HG02588 (cell line): ENCODE measurements around the gene OTUD4.
A peak's percentile ranks its signal among the peaks of the same experiment; 100 is the strongest.
"Not testable (repeated sequence)": the region's sequence is repeated elsewhere in the genome, so short reads cannot be mapped to it uniquely, and the experiment has no call there.

Experiments
- ATAC-seq: cut with Tn5 transposase; IDR thresholded peaks from one replicate; pipeline ENCODE4 v1.9.1; 2021; ENCODE audit warnings: mild to moderate bottlenecking, moderate library complexity; ENCODE audit not compliant: unreplicated experiment

The OTUD4 gene, protein sequence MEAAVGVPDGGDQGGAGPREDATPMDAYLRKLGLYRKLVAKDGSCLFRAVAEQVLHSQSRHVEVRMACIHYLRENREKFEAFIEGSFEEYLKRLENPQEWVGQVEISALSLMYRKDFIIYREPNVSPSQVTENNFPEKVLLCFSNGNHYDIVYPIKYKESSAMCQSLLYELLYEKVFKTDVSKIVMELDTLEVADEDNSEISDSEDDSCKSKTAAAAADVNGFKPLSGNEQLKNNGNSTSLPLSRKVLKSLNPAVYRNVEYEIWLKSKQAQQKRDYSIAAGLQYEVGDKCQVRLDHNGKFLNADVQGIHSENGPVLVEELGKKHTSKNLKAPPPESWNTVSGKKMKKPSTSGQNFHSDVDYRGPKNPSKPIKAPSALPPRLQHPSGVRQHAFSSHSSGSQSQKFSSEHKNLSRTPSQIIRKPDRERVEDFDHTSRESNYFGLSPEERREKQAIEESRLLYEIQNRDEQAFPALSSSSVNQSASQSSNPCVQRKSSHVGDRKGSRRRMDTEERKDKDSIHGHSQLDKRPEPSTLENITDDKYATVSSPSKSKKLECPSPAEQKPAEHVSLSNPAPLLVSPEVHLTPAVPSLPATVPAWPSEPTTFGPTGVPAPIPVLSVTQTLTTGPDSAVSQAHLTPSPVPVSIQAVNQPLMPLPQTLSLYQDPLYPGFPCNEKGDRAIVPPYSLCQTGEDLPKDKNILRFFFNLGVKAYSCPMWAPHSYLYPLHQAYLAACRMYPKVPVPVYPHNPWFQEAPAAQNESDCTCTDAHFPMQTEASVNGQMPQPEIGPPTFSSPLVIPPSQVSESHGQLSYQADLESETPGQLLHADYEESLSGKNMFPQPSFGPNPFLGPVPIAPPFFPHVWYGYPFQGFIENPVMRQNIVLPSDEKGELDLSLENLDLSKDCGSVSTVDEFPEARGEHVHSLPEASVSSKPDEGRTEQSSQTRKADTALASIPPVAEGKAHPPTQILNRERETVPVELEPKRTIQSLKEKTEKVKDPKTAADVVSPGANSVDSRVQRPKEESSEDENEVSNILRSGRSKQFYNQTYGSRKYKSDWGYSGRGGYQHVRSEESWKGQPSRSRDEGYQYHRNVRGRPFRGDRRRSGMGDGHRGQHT

DNA sequence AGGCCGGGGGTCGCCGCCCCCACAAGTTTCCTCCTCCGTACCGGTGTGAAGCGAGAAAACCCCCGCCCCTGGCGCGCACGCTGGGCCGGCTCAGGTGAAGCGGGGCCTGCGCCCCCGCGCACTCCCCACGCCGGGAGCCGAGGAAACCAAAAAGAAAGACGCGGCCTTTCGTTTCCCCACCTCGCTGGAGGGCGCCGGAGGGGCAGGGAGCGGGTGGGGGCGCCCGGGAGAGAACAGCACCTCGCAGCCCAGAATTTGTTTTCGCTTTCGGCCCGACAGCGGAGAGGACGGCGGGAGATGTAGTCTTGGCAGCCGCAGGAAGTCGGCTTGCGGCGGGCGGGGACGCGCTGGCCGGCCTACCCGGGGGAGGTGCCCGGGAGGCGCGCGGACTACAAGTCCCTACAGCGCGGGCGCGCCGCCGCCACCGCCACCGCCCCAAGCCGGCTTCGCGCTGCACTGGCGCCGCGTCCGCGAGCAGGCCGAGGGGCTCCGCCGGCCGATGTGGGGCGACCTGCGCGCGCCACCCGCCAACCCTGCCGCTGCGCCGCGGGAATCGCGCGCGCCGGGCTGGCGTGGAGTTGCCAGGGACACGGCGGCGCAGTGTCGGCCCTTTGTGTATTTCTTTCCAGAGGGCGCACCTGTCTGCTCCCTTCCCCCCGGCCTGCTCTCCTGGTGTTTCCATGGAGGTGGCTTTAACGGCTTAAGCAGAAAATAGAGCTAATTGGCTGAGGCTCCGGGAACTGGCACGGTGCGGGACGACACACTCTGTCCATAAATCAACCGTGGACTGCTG lies at the start of gene OTUD4:
TSS of gene OTUD4 (minus strand) at position 292 of the 793 bp plus-strand sequence. CDS start 616 bp downstream, outside the sequence.
- peak; percentile 73 for ATAC-seq

DNA sequence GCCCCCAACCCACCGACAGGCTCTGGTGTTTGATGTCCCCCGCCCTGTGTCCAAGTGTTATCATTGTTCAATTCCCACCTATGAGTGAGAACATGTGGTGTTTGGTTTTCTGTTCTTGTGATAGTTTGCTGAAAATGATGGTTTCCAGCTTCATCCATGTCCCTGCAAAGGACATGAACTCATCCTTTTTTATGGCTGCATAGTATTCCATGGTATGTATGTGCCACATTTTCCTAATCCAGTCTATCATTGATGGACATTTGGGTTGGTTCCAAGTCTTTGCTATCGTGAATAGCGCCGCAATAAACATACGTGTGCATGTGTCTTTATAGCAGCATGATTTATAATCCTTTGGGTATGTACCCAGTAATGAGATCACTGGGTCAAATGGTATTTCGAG lies 42.8 kb upstream of the OTUD4 start:
- ATAC-seq, result not testable (repeated sequence)

GRCh38 chr4:145221529-145221928 lies 41.1 kb upstream of the OTUD4 start:
- ATAC-seq, result not testable (repeated sequence)

- ATAC-seq, result no peak
Measured at GRCh38 chr4:145219090-145219489, 38.7 kb upstream of the OTUD4 start.

DNA sequence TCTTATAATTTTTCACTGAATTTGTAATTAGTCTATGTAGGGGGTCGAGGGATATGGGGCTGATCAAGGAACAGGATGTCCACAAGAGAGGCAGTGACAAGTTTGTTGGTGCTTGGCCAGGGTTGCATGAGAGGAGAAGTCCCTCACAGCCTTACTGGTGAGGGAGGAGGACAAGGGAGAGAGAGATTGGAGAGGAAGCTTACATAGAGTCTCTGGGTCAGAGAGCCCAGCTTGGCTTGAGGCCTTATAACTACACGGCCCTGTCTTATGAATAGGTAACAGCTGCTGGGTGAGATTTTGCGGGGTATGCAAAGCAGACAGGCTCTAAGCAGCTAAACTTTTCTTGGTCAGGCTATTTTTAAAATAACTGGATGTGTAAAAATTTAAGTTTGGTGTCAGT lies 37.9 kb upstream of the OTUD4 start:
- ATAC-seq, result peak; percentile 95

DNA sequence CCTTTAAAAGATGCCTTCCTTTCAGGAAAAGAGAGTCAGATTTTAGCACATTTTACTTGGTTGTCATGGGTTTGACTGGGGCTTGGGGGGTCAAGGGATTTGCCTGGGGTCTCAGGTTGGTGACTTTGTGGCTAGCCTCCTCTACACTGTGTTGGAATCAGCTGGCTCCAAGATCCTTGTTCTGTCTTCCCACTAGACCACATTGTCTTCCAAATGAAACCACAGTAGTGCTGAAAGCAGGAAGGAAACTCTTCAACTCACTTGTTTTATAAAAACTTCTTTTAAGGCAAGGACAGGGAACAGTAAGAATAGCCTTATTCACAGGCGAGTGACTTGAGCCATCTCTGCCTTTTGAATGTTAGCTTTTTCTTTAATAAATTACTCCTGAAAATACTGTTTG lies 37.0 kb upstream of the OTUD4 start:
- no peak for ATAC-seq

DNA sequence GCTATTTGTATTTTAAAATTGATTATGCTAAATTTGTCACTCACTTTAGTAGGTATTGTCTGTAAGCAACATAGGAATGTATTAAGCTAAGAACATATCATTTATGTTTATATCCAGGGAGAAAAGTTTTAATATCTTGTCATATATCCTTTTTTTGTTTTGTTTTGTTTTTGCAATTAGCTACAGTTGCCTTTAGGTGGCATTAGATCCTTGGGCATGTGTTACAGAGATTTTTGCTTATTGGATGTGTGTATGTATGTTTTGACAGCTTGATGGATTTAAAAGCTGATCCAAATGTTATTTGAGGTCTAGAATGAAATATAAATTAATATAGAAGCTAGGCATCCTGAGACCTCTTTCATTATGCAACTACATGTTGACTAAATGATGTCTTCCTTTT lies 36.1 kb upstream of the OTUD4 start:
- ATAC-seq, result no peak

GRCh38 chr4:145213245-145213644 lies 32.9 kb upstream of the OTUD4 start:
- ATAC-seq, result no peak

DNA sequence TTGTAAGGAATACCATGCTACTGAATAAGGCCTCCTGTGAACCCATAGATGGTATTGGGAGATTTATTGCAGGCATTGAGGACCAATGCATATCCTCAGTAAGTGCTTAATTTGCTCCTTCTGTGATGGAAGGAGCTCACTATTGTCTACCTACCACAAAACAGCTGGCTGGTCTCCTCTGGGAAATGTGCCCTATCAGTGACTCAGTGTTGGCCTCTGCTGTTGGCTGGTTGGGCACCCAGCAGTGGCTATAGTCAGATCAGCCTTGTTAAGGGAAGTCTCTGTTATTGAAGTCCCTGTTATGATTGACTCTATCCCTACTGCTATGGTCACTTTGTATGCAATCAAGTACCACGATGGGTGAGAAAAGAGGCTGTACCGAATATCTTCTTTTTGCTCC lies 27.5 kb upstream of the OTUD4 start:
- ATAC-seq, result no peak

DNA sequence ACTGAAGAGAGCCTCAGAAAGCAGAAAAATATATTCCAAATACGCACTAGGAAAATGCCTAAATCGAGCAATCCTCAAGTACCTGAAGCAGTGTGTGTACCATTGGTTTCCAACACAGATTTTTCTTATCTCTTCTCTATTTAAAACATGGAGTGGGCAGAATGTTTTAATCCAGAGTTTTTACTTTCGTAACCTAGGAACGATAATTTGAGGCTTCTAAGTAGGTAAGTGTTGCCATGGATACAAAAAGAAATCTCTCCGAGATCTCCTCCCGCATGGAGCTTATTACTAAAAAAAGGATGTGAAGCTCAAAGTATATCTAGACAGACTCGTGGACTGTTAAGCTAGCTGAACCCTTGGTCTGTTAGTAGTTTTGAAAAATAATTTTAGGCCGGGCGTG lies 23.0 kb upstream of the OTUD4 start:
- no peak for ATAC-seq

GRCh38 chr4:145200366-145200765 lies 20.0 kb upstream of the OTUD4 start:
- ATAC-seq, result no peak

- no peak for ATAC-seq
Measured at GRCh38 chr4:145199051-145199716, 18.8 kb upstream of the OTUD4 start.

DNA sequence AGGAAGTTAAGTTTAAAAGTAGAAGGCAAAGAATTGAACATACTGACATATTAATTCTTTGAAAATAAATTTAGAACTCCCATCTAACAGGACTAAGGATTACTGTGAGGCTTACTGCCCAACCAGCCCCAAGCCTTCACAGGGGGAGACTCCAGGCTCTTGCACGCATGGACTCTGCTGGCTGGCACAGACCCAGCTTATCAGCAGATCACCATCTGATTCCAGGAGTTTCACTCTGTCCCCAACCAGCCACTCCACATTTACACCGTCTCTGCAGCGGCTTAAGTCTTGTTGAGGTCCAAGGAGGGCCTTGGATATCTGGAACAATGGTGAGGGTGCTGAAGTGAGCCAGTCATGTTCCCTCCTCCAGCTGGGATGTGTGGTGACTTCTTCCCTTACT lies 16.4 kb upstream of the OTUD4 start:
- ATAC-seq, result no peak

DNA sequence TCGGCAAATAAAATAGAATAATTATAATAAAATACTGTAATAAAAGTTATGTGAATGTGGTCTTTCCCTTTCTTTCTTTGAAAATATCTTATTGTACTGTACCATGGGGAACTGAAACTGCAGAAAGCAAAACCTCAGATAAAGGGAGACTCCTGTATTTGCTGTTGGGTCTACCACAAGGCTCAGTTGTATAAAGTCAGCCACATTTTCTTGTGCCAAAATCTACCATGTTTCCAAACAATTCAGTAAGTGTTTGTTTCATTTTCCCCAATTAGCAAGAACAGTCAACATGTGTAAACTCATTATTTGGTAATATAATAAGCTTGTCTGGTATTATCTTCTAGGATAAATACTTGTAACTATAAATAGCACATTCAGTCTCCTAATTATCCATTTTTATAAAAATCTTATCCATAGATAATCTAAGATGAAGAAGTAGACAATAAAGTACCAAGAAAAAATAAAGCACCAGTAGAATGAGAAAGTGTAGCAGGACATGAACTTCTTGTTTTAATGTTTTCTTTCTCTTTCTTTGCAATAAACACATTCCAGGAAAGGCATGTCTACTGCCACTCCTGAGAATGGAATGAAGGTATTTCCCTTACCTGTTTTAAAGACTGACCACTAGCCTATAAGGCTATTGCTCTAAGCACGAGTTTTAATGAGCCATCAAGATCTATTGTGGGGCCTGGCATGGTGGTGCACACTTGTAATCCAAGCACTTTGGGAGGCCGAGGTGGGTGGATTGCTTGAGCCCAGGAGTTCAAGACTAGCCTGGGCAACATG lies 15.0 kb upstream of the OTUD4 start:
- ATAC-seq, result peak; percentile 88

- no peak for ATAC-seq
Measured at GRCh38 chr4:145189981-145190380, 9.6 kb upstream of the OTUD4 start.

- peak; percentile 84 for ATAC-seq
Measured at GRCh38 chr4:145186729-145187128, 6.3 kb upstream of the OTUD4 start.

DNA sequence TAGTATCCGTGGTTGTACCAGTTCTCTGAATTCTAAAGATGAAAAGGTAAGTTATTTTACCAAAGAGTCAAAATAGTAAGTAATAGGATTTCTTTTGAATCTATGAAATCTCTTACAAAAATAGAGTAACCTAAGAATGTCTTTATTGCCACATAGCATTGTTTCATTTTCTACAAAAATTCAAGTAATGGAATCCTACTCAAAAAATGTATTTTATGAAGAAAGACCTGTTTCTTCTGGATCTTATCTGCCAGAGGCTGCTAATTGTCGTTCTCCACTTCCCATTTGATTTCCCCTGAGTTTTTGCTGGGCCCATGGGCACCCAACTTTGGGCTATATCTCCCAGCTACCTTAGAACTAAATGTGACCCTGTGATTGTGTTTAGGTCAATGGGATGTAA lies 3.2 kb upstream of the OTUD4 start:
- ATAC-seq, result no peak

- no peak for ATAC-seq
Measured at GRCh38 chr4:145183023-145183422, 2.6 kb upstream of the OTUD4 start.

DNA sequence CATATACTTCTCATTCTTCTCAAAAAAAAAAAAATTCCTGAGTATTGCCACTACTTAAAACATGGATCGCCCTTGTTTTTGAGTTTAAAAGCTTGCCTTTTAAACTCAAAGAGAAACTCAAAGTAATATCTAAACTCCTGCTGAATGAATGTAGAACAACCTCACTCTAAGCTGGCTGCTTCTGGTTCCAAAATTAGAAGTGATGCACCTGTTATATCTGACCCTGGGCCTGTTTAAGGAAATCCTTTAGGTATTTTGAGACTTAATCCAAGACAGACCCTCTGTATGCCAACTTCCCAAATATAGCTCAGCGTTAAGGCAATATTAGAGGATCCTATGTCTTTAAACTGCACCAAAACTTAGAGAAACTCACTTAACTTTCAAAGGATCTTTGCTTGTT lies 1.8 kb upstream of the OTUD4 start:
- no peak for ATAC-seq
